Measurements from ENCODE around the gene RPL39. TPM values are rescaled to one million over a fixed set of nuclear protein-coding genes. Genes with fewer than 3 reads are reported as not detected.

RPL39 gene
- polyA plus RNA-seq, 2 of the 4 experiments (the other 2 are of a cell fraction): 3,499 to 4,942 TPM

- CTCF ChIA-PET: interaction anchor here (0.8 to 1.5 kb wide), 2 partner anchors 25 to 314 kb away, joined by 3 read pairs; no protein-coding TSS in a partner anchor
- no peak for FAIRE-seq
- Histone ChIP-seq H3K4me2 (no peak overlapping the region), H3K9me3 (no peaks in the 10 kb centered on the region), H3K4me3 (no peak overlapping the region), H3K4me1 (peaks cover 19% of the 10 kb centered on the region; the same call in 2 of the 3 replicates), H3K27ac (no peak overlapping the region)
- TF ChIP-seq RCOR1 (IDR thresholded peaks at IDR 0.05; ENCODE audit: low read depth, low read length) (no peak), RAD21 (conservative IDR thresholded peaks at IDR 0.05 in 1 of 2, IDR thresholded peaks at IDR 0.05 in 1 of 2) (no peak), HOXA7 (CRISPR knock-in tag; IDR thresholded peaks at IDR 0.05) (no peak), ZSCAN20 (CRISPR knock-in tag; IDR thresholded peaks at IDR 0.05) (no peak), FOSB (CRISPR knock-in tag; IDR thresholded peaks at IDR 0.05) (no peak), FOSL2 (IDR thresholded peaks at IDR 0.05) (no peak), FOSL2 (CRISPR knock-in tag; IDR thresholded peaks at IDR 0.05) (no peak), CHD4 (IDR thresholded peaks at IDR 0.05; ENCODE audit: borderline replicate concordance) (no peak), RFX5 (IDR thresholded peaks at IDR 0.05) (no peak), NFE2L2 (conservative IDR thresholded peaks at IDR 0.05; ENCODE audit: low read length) (no peak), CHD2 (IDR thresholded peaks at IDR 0.05; ENCODE audit: low read length, partially characterized antibody) (no peak), CEBPB (IDR thresholded peaks at IDR 0.05) (no peak), ESRRA (IDR thresholded peaks at IDR 0.05; ENCODE audit: borderline replicate concordance, low read length) (no peak), HDAC2 (IDR thresholded peaks at IDR 0.05) (no peak), TP53 (CRISPR knock-in tag; IDR thresholded peaks at IDR 0.05) (no peak), KDM5A (IDR thresholded peaks at IDR 0.05) (no peak)
- no peak for DNase-seq (ENCODE audit: low read depth in 1 of 2, low spot score in 1 of 2)
- 98% methylated on average over 5 of the region's 5 CpGs for WGBS (ENCODE audit: missing lambda C conversion rate)
- POLR2A ChIA-PET: no interaction called here
- ATAC-seq: 0 out of 6 replicates have a peak, but pooled peaks of 1 of the 2 experiments have one; percentile 12
Measured at GRCh38 chrX:119783026-119783425, 8.4 kb downstream of the RPL39 start.

GRCh38 chrX:119778829-119779228, 12.6 kb downstream of the RPL39 start:
- POLR2A ChIA-PET: no interaction called here
- DNase-seq (ENCODE audit: low read depth in 1 of 2, low spot score in 1 of 2): no peak

More at GRCh38 chrX:119778829-119779228, 12.6 kb downstream of the RPL39 start:
- Histone ChIP-seq H3K4me1 (no peaks in the 10 kb centered on the region), H3K4me3 (no peak overlapping the region), H3K4me2 (no peak overlapping the region), H3K27ac (no peak overlapping the region), H3K9me3 (no peaks in the 10 kb centered on the region)
- FAIRE-seq: no peak
- TF ChIP-seq TFCP2L1 (CRISPR knock-in tag; IDR thresholded peaks at IDR 0.05) (no peak), MAFK (IDR thresholded peaks at IDR 0.05; ENCODE audit: partially characterized antibody) (no peak), JUNB (IDR thresholded peaks at IDR 0.05) (no peak), NR3C1 (IDR thresholded peaks at IDR 0.05) (no peak), EHMT2 (IDR thresholded peaks at IDR 0.05; ENCODE audit: low read depth) (no peak), GATA3 (IDR thresholded peaks at IDR 0.05; ENCODE audit: borderline replicate concordance) (no peak), FOSB (CRISPR knock-in tag; IDR thresholded peaks at IDR 0.05) (no peak), HOXB5 (CRISPR knock-in tag; IDR thresholded peaks at IDR 0.05) (no peak), CTCF (IDR thresholded peaks at IDR 0.05) (no peak)
- CTCF ChIA-PET: interaction anchor here (0.9 to 2.0 kb wide), 2 partner anchors 21 to 257 kb away, joined by 3 to 9 read pairs; partner anchors contain the start of gene SOWAHD
- no peak for ATAC-seq
- WGBS (ENCODE audit: missing lambda C conversion rate): 92% methylated on average over 5 of the region's 5 CpGs

Measured in A549 (cell line).